ENCODE data around the gene FAM193B. TPM values are rescaled to one million over a fixed set of nuclear protein-coding genes. Genes with fewer than 3 reads are reported as not detected.

FAM193B gene
- total and polyA plus RNA-seq, 4 donors: 14.3 to 31.8 (median 15.8) TPM

GRCh38 chr5:177519463-177520235 is 34.7 kb downstream of the FAM193B start (continued):
- no peak for TF ChIP-seq ATF3 (IDR thresholded peaks at IDR 0.05)
- TF ChIP-seq GABPA (IDR thresholded peaks at IDR 0.05 in 1 of 2, conservative IDR thresholded peaks at IDR 0.05 in 1 of 2): no peak

GRCh38 chr5:177516601-177517568 is 37.5 kb downstream of the FAM193B start, which contains the start of gene DDX41:
Gene DDX41, minus strand, starts transcription at chr5:177516961. Its CDS starts 16 bp downstream, at chr5:177516945.
- peak; percentile 98 for TF ChIP-seq YY1 (IDR thresholded peaks at IDR 0.05)
- TF ChIP-seq FOXA2 (IDR thresholded peaks at IDR 0.05): peak; percentile 49
- TF ChIP-seq TAF1 (conservative IDR thresholded peaks at IDR 0.05): no peak
- TF ChIP-seq GABPA (IDR thresholded peaks at IDR 0.05 in 1 of 2, conservative IDR thresholded peaks at IDR 0.05 in 1 of 2): peak in 1 of 2 donors; percentile 89
- TF ChIP-seq SP1 (IDR thresholded peaks at IDR 0.05): peak; percentile 86
- TF ChIP-seq CTCF (IDR thresholded peaks at IDR 0.05; ENCODE audit: low read depth, low read length, missing input control): no peak
- TF ChIP-seq HNF4G (IDR thresholded peaks at IDR 0.05): no peak
- TF ChIP-seq HNF4A (conservative IDR thresholded peaks at IDR 0.05): peak; percentile 43 to 49
- no peak for TF ChIP-seq MAX (IDR thresholded peaks at IDR 0.05)
- TF ChIP-seq ATF3 (IDR thresholded peaks at IDR 0.05): no peak
- TF ChIP-seq RXRA (IDR thresholded peaks at IDR 0.05): peak; percentile 74 to 82
- TF ChIP-seq EGR1 (IDR thresholded peaks at IDR 0.05; ENCODE audit: low read depth in 2 of 2): peak in 1 of 2 donors; percentile 81
- peak; percentile 56 for TF ChIP-seq FOXA1 (IDR thresholded peaks at IDR 0.05)
- peak; percentile 84 for TF ChIP-seq REST (IDR thresholded peaks at IDR 0.05)
- TF ChIP-seq ZBTB33 (IDR thresholded peaks at IDR 0.05): no peak
- TF ChIP-seq RAD21 (IDR thresholded peaks at IDR 0.05): peak in 1 of 2 donors; percentile 61
- peak; percentile 70 for TF ChIP-seq NR2F2 (IDR thresholded peaks at IDR 0.05)
- TF ChIP-seq JUND (IDR thresholded peaks at IDR 0.05): peak in 1 of 2 donors; percentile 15
- Histone ChIP-seq H3K36me3 (ENCODE audit: control insufficient read depth in 4 of 4, insufficient read depth in 3 of 4, low read depth in 1 of 4, low read length in 3 of 4) (peaks cover 18 to 56% (median 24%) of the 10 kb centered on the region in 4 donors), H3K9me3 (ENCODE audit: control insufficient read depth in 4 of 4, low read length in 3 of 4) (no peaks in the 10 kb centered on the region), H3K4me1 (ENCODE audit: control insufficient read depth in 4 of 4, insufficient read depth in 4 of 4, low read length in 3 of 4) (peaks cover 6 to 46% (median 18%) of the 10 kb centered on the region in 4 donors), H3K27ac (ENCODE audit: low read depth in 1 of 2, low read length in 2 of 2) (peak within 1 kb of the TSS; percentile 62 to 76), H3K4me3 (ENCODE audit: low read depth in 1 of 3, low read length in 3 of 3) (peak within 1 kb of the TSS; percentile 76 to 97 (median 92)), H3K9ac (ENCODE audit: low read depth in 1 of 2, low read length in 2 of 2) (peak within 1 kb of the TSS; percentile 40 to 46), H3K27me3 (ENCODE audit: control insufficient read depth in 4 of 4, insufficient read depth in 4 of 4, low read length in 3 of 4) (no peaks in the 10 kb centered on the region)
- under 1% methylated on average over 96 of the region's 96 CpGs for WGBS
- peak; percentile 95 for DNase-seq (ENCODE audit: low spot score)
